SU-DHL-6 (cell line): ENCODE data around the gene OMA1.

Experiments
- EZH2phosphoT487 ChIP-seq: fragments of 200-600 bp; sonication (generic), shearing (Covaris generic); conservative IDR thresholded peaks from 2 replicates; pipeline ENCODE4 v1.6.1; 2018; ENCODE audit warnings: mild to moderate bottlenecking, antibody characterized with exemption, low read length, moderate library complexity, mixed read lengths
- TF ChIP-seq, protein P1 (sequence below): fragments of 200-600 bp; sonication (generic); IDR thresholded peaks from one replicate; pipeline ENCODE4 v1.5.1; 2017; ENCODE audit warnings: antibody characterized with exemption, mild to moderate bottlenecking, low read length, moderate library complexity; ENCODE audit not compliant: insufficient read depth, poor library complexity, severe bottlenecking

- TF ChIP-seq, protein P1, sequence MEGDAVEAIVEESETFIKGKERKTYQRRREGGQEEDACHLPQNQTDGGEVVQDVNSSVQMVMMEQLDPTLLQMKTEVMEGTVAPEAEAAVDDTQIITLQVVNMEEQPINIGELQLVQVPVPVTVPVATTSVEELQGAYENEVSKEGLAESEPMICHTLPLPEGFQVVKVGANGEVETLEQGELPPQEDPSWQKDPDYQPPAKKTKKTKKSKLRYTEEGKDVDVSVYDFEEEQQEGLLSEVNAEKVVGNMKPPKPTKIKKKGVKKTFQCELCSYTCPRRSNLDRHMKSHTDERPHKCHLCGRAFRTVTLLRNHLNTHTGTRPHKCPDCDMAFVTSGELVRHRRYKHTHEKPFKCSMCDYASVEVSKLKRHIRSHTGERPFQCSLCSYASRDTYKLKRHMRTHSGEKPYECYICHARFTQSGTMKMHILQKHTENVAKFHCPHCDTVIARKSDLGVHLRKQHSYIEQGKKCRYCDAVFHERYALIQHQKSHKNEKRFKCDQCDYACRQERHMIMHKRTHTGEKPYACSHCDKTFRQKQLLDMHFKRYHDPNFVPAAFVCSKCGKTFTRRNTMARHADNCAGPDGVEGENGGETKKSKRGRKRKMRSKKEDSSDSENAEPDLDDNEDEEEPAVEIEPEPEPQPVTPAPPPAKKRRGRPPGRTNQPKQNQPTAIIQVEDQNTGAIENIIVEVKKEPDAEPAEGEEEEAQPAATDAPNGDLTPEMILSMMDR, result no peak
- TF ChIP-seq EZH2phosphoT487, result no peak
Observed at GRCh38 chr1:58431901-58432620, 114.5 kb downstream of the OMA1 start.
